Small intestine (tissue), 7 donors: ENCODE measurements around the gene CDO1. TPM values are rescaled to one million over a fixed set of nuclear protein-coding genes. Genes with fewer than 3 reads are reported as not detected.

ENCODE experiments used
- DNase-seq, 2 donors: peaks; one replicate each; pipeline versions ENCODE4 v3.0.0 to v3.0.0-alpha.2; 2013
- FAIRE-seq: peaks from 2 replicates; lab custom pipeline; 2012; peaks lifted over from hg19 to GRCh38; lab: Jason Lieb, UNC
- H3K27ac ChIP-seq, 3 donors: one replicate each; pipeline ENCODE4 v1.5.1; 2013; ENCODE audit warnings: low read length in 2 of 3, mild to moderate bottlenecking in 2 of 3, control low read depth in 1 of 3, inconsistent platforms in 1 of 3, low read depth in 1 of 3, moderate library complexity in 1 of 3
- H3K27me3 ChIP-seq, 3 donors: one replicate each; pipeline ENCODE4 v1.6.1; 2013; ENCODE audit warnings: low read length in 3 of 3, inconsistent platforms in 1 of 3; ENCODE audit not compliant: control insufficient read depth in 3 of 3, insufficient read depth in 3 of 3
- H3K36me3 ChIP-seq, 3 donors: one replicate each; pipeline ENCODE4 v1.6.1; 2013; ENCODE audit warnings: low read length in 3 of 3, inconsistent platforms in 1 of 3, low read depth in 1 of 3, mild to moderate bottlenecking in 1 of 3, moderate library complexity in 1 of 3; ENCODE audit not compliant: control insufficient read depth in 3 of 3, insufficient read depth in 2 of 3
- H3K4me1 ChIP-seq, 3 donors: one replicate each; pipeline ENCODE4 v1.6.1; 2013; ENCODE audit warnings: low read length in 2 of 3, inconsistent platforms in 1 of 3, low read depth in 1 of 3, mild to moderate bottlenecking in 1 of 3, moderate library complexity in 1 of 3; ENCODE audit not compliant: control insufficient read depth in 3 of 3, insufficient read depth in 2 of 3
- H3K4me3 ChIP-seq, 3 donors: one replicate each; pipeline ENCODE4 v1.5.1; 2013; ENCODE audit warnings: low read length in 3 of 3, control low read depth in 1 of 3, inconsistent platforms in 1 of 3, low read depth in 1 of 3, mild to moderate bottlenecking in 1 of 3, moderate library complexity in 1 of 3
- H3K9me3 ChIP-seq, 2 donors: one replicate each; pipeline ENCODE4 v1.6.1; 2013; ENCODE audit warnings: low read depth in 1 of 2, low read length in 1 of 2; ENCODE audit not compliant: control insufficient read depth in 2 of 2, insufficient read depth in 1 of 2
- WGBS, 3 donors: extraction: QIAGEN DNeasy Blood & Tissue Kit; methylation state at CpG; one replicate each; pipeline ENCODE4 v1.1.7; 2013; 5-methylcytosine and 5-hydroxymethylcytosine counted together
- polyA plus RNA-seq, 4 donors: library from polyadenylated mRNA; stranded (reverse) in 3 of 4; unstranded in 1 of 4; fragments of 200-250 nt in 3 of 4; fragments of 120-200 nt in 1 of 4; gene quantifications; one replicate each; pipeline versions ENCODE4 v1.2.1 to v1.2.3, GENCODE V29; 2013
- donor health status: healthy with polysubstance abuse.
- donor health status: control.
- donor health status: control.
- donor health status: Bipolar disorder and iron deficiency.
- donor health status: healthy.

The CDO1 gene
- polyA plus RNA-seq, 4 donors: 1.1 to 5.9 (median 1.5) TPM

GRCh38 chr5:115850744-115851416, 34.4 kb upstream of the CDO1 start:
- 52 to 62% (median 58%) methylated on average over 4 of the region's 4 CpGs for WGBS, 3 donors
- H3K27ac ChIP-seq: no peak overlapping the region

GRCh38 chr5:115849258-115849798, 32.9 kb upstream of the CDO1 start:
- Histone ChIP-seq H3K27me3 (no peaks in the 10 kb centered on the region), H3K4me3 (no peak overlapping the region), H3K27ac (no peak overlapping the region), H3K36me3 (no peaks in the 10 kb centered on the region), H3K4me1 (peaks cover 3 to 7% (median 6%) of the 10 kb centered on the region in 3 donors), H3K9me3 (peaks cover 0 to 5% of the 10 kb centered on the region in 2 donors)
- FAIRE-seq (no peak), DNase-seq (no peak)
- 81 to 90% (median 82%) methylated on average over 3 of the region's 3 CpGs for WGBS, 3 donors

More at GRCh38 chr5:115850744-115851416, 34.4 kb upstream of the CDO1 start:
- H3K9me3 ChIP-seq: peaks cover 0 to 5% of the 10 kb centered on the region in 2 donors
- no peak overlapping the region for H3K4me3 ChIP-seq
- H3K4me1 ChIP-seq: peaks cover 3 to 7% (median 4%) of the 10 kb centered on the region in 3 donors
- no peaks in the 10 kb centered on the region for H3K36me3 ChIP-seq
- no peaks in the 10 kb centered on the region for H3K27me3 ChIP-seq
- DNase-seq: peak in 1 of 2 donors; percentile 31
- FAIRE-seq: no peak

- no peak for DNase-seq
- Histone ChIP-seq H3K27ac (no peak overlapping the region), H3K9me3 (no peaks in the 10 kb centered on the region), H3K4me1 (peaks cover 5 to 8% (median 7%) of the 10 kb centered on the region in 3 donors), H3K36me3 (no peaks in the 10 kb centered on the region), H3K27me3 (no peaks in the 10 kb centered on the region), H3K4me3 (no peak overlapping the region)
- WGBS, 3 donors: 81 to 90% (median 86%) methylated on average over 7 of the region's 7 CpGs
- FAIRE-seq: no peak
Measured at GRCh38 chr5:115847290-115847689, 30.8 kb upstream of the CDO1 start.

GRCh38 chr5:115844321-115844817, 27.9 kb upstream of the CDO1 start:
- FAIRE-seq (no peak), DNase-seq (no peak)
- no peaks in the 10 kb centered on the region for H3K27me3 ChIP-seq
- no peaks in the 10 kb centered on the region for H3K9me3 ChIP-seq
- H3K36me3 ChIP-seq: no peaks in the 10 kb centered on the region
- 87 to 89% (median 89%) methylated on average over 7 of the region's 7 CpGs for WGBS, 3 donors
- H3K4me1 ChIP-seq: peaks cover 3 to 7% (median 3%) of the 10 kb centered on the region in 3 donors
- no peak overlapping the region for H3K4me3 ChIP-seq
- H3K27ac ChIP-seq: no peak overlapping the region

- Histone ChIP-seq H3K4me1 (peaks cover 2 to 7% (median 3%) of the 10 kb centered on the region in 3 donors), H3K36me3 (no peaks in the 10 kb centered on the region), H3K27me3 (no peaks in the 10 kb centered on the region), H3K27ac (no peak overlapping the region), H3K9me3 (no peaks in the 10 kb centered on the region), H3K4me3 (peak overlapping the region in 1 of 3 donors; percentile 100)
- no peak for FAIRE-seq
- 77 to 81% (median 81%) methylated on average over 6 of the region's 6 CpGs for WGBS, 3 donors
- no peak for DNase-seq
Measured at GRCh38 chr5:115843444-115844130, 27.1 kb upstream of the CDO1 start.

- Histone ChIP-seq H3K4me3 (peak overlapping the region; percentile 77 to 100 (median 91)), H3K4me1 (peaks cover 2 to 7% (median 3%) of the 10 kb centered on the region in 3 donors), H3K27me3 (no peaks in the 10 kb centered on the region), H3K27ac (no peak overlapping the region), H3K9me3 (no peaks in the 10 kb centered on the region), H3K36me3 (no peaks in the 10 kb centered on the region)
- WGBS, 3 donors: 7 to 18% (median 8%) methylated on average over 3 of the region's 3 CpGs
- DNase-seq (peak in 1 of 2 donors; percentile 13), FAIRE-seq (no peak)
Measured at GRCh38 chr5:115842952-115843351, 26.5 kb upstream of the CDO1 start.

- H3K4me3 ChIP-seq: peak overlapping the region; percentile 77 to 100 (median 91)
- H3K4me1 ChIP-seq: peaks cover 2 to 7% (median 3%) of the 10 kb centered on the region in 3 donors
- FAIRE-seq: no peak
- WGBS, 3 donors: 0 to 1% (median 0%) methylated on average over 51 to 68 of the region's 68 CpGs
- peaks cover 0 to under 1% (median 0%) of the 10 kb centered on the region in 3 donors for H3K36me3 ChIP-seq
- peak in 1 of 2 donors; percentile 51 for DNase-seq
- H3K27me3 ChIP-seq: no peaks in the 10 kb centered on the region
- peak overlapping the region; percentile 84 to 97 (median 93) for H3K27ac ChIP-seq
- no peaks in the 10 kb centered on the region for H3K9me3 ChIP-seq
Measured at GRCh38 chr5:115842089-115842935, 25.9 kb upstream of the CDO1 start.
